ENCODE results near the gene PLOD3. TPM values are rescaled to one million over a fixed set of nuclear protein-coding genes. Genes with fewer than 3 reads are reported as not detected.
"Not testable (repeated sequence)": the region's sequence is repeated elsewhere in the genome, so short reads cannot be mapped to it uniquely, and the experiment has no call there.

PLOD3 gene
- 10 to 100 TPM; 23.9 to 56.0 TPM for total RNA-seq

- Histone ChIP-seq H3K27ac (peak within 1 kb of the TSS; percentile 86 to 92 (median 90)), H3K4me1 (peaks cover 46% of the 10 kb centered on the region), H3K9me3 (no peaks in the 10 kb centered on the region), H3K27me3 (no peaks in the 10 kb centered on the region), H3K4me3 (peak within 1 kb of the TSS; percentile 65 to 74), H3K36me3 (replicated peaks in 1 of 2; ENCODE audit: insufficient read depth in 1 of 2, low read depth in 2 of 2) (no peaks in the 10 kb centered on the region)
- TF ChIP-seq CTCF (IDR thresholded peaks at IDR 0.05) (peak in 6 of 7 experiments; percentile 11 to 41 (median 38)), POLR2A (IDR thresholded peaks at IDR 0.05) (peak in 2 of 3 donors; percentile 60 to 70)
- DNase-seq (peak; percentile 98 to 99 (median 99)), ATAC-seq (peak; percentile 91)
- 1% methylated on average over 27 to 56 of the region's 57 CpGs for WGBS, 2 donors
- intact Hi-C loops (cut with DNase I), result no loop called here
Measured at GRCh38 chr7:101217388-101218235, at the start of gene PLOD3, which contains the start of gene ZNHIT1. TSS of gene PLOD3 (minus strand) at chr7:101217581. CDS start at chr7:101217274, 307 bp downstream. TSS of gene ZNHIT1 (plus strand) at chr7:101218165. CDS start at chr7:101218196, 31 bp downstream.

- H3K9me3 ChIP-seq, result no peaks in the 10 kb centered on the region
- no peak overlapping the region for H3K4me3 ChIP-seq
- no peak overlapping the region for H3K27ac ChIP-seq
- peaks cover 0 to 3% of the 10 kb centered on the region in 2 donors for H3K27me3 ChIP-seq
- ATAC-seq (no peak), DNase-seq (no peak)
- intact Hi-C loops (cut with DNase I), result no loop called here
- H3K4me1 ChIP-seq, result no peaks in the 10 kb centered on the region
- TF ChIP-seq POLR2A (IDR thresholded peaks at IDR 0.05), result no peak
- no peak for TF ChIP-seq CTCF (IDR thresholded peaks at IDR 0.05)
- WGBS, 2 donors, result 65 to 76% methylated on average over 17 of the region's 17 CpGs
- no peaks in the 10 kb centered on the region for H3K36me3 ChIP-seq (replicated peaks in 1 of 2; ENCODE audit: insufficient read depth in 1 of 2, low read depth in 2 of 2)
Measured at GRCh38 chr7:101265622-101266516, 48.5 kb upstream of the PLOD3 start.

GRCh38 chr7:101264102-101264706 lies 46.8 kb upstream of the PLOD3 start:
- WGBS, 2 donors, result 46 to 52% methylated on average over 6 of the region's 6 CpGs
- H3K9me3 ChIP-seq; H3K4me3 ChIP-seq; DNase-seq; H3K27ac ChIP-seq; intact Hi-C loops (cut with DNase I); ATAC-seq; H3K27me3 ChIP-seq; H3K4me1 ChIP-seq; H3K36me3 ChIP-seq (replicated peaks in 1 of 2; ENCODE audit: insufficient read depth in 1 of 2, low read depth in 2 of 2): not testable (repeated sequence)

GRCh38 chr7:101258243-101258731 lies 40.9 kb upstream of the PLOD3 start:
- intact Hi-C loops (cut with DNase I), result no loop called here
- H3K4me3 ChIP-seq, result no peak overlapping the region
- TF ChIP-seq POLR2A (IDR thresholded peaks at IDR 0.05) (no peak), CTCF (IDR thresholded peaks at IDR 0.05) (no peak)
- no peak overlapping the region for H3K27ac ChIP-seq
- no peaks in the 10 kb centered on the region for H3K4me1 ChIP-seq
- 68 to 80% methylated on average over 7 of the region's 7 CpGs for WGBS, 2 donors
- ATAC-seq, result no peak
- no peaks in the 10 kb centered on the region for H3K9me3 ChIP-seq
- H3K27me3 ChIP-seq, result no peaks in the 10 kb centered on the region
- DNase-seq, result no peak
- no peaks in the 10 kb centered on the region for H3K36me3 ChIP-seq (replicated peaks in 1 of 2; ENCODE audit: insufficient read depth in 1 of 2, low read depth in 2 of 2)
